ENCODE measurements around the gene AFAP1. TPM values are rescaled to one million over a fixed set of nuclear protein-coding genes. Genes with fewer than 3 reads are reported as not detected.

AFAP1 gene
- polyA plus RNA-seq, 1 experiment = 61.7 TPM

DNA sequence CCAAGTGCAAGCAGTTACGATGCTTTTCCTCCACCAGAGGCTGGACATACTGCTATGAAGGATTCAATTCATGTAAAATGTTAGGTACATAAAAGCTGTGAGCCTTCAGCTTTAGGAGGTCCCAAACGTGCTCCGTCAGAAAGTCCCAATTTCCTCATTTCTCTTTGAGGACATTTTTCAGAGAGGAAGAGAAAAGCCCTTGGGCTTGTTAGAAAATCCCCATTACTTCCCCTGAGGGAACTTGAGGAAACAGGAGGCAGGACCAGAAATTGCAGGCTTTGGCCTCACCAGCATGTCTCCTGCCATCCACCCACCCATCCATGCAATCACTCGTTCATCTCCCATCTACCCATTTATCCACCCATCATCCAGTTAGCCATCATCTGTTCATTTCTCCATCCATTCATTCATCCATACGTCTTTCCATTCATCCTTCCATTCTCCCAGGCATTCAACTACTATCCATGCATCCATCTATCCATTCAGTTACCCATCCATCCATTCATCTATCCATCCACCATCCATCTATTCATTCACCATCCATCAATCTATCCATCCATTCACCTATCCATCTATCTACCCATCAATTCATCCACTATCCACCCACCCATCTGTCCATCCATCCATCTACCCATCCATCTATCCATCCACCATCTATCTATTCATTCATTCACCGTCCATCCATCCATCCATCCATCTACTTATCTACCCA lies 223.5 kb downstream of the AFAP1 start:
- ChIA-PET CTCF (no interaction called here), POLR2A (no interaction called here)
- no peak overlapping the region for H3K27ac ChIP-seq (ENCODE audit: low read depth, low read length)
- H3K4me3 ChIP-seq (ENCODE audit: low read depth, low read length) = no peak overlapping the region
- H3K27me3 ChIP-seq (ENCODE audit: control insufficient read depth, insufficient read depth, low read length) = peaks cover 12% of the 10 kb centered on the region
- TF ChIP-seq, protein P1, sequence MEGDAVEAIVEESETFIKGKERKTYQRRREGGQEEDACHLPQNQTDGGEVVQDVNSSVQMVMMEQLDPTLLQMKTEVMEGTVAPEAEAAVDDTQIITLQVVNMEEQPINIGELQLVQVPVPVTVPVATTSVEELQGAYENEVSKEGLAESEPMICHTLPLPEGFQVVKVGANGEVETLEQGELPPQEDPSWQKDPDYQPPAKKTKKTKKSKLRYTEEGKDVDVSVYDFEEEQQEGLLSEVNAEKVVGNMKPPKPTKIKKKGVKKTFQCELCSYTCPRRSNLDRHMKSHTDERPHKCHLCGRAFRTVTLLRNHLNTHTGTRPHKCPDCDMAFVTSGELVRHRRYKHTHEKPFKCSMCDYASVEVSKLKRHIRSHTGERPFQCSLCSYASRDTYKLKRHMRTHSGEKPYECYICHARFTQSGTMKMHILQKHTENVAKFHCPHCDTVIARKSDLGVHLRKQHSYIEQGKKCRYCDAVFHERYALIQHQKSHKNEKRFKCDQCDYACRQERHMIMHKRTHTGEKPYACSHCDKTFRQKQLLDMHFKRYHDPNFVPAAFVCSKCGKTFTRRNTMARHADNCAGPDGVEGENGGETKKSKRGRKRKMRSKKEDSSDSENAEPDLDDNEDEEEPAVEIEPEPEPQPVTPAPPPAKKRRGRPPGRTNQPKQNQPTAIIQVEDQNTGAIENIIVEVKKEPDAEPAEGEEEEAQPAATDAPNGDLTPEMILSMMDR (IDR thresholded peaks at IDR 0.05; ENCODE audit: low read depth, low read length) = no peak
- H3K9me3 ChIP-seq (ENCODE audit: control insufficient read depth, insufficient read depth, low read length) = peaks cover 12% of the 10 kb centered on the region; the same call in 1 of the 2 replicates
- no peak for DNase-seq (ENCODE audit: low read depth, low spot score)

GRCh38 chr4:7715271-7716009 lies 224.2 kb downstream of the AFAP1 start:
- Histone ChIP-seq H3K27me3 (ENCODE audit: control insufficient read depth, insufficient read depth, low read length) (peaks cover 12% of the 10 kb centered on the region), H3K27ac (ENCODE audit: low read depth, low read length) (no peak overlapping the region), H3K4me3 (ENCODE audit: low read depth, low read length) (no peak overlapping the region), H3K9me3 (ENCODE audit: control insufficient read depth, insufficient read depth, low read length) (peaks cover 12% of the 10 kb centered on the region; the same call in 1 of the 2 replicates)
- TF ChIP-seq, protein P1 (IDR thresholded peaks at IDR 0.05; ENCODE audit: low read depth, low read length) = no peak
- CTCF ChIA-PET = no interaction called here
- POLR2A ChIA-PET = no interaction called here
- DNase-seq (ENCODE audit: low read depth, low spot score) = no peak

DNA sequence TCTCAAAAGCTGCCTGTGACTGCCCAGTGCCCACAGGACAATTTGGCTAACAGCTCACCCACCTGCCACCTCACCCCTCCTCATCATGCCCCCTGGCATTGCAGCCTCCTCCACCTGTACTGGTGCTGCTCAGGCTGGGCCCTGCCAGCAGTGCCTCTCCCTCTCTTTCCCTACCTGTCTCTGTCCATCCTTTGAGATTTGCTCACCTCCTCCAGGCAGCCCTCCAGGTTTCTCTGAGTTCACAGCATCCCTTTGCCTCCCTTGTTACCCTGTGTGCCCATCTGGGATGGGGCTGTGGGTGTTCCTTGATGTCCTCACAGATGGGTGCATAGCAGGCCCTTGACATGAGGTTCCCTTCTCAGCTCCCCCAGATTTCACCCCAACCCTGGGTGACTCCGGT lies 224.9 kb downstream of the AFAP1 start:
- H3K4me3 ChIP-seq (ENCODE audit: low read depth, low read length) = no peak overlapping the region
- CTCF ChIA-PET = no interaction called here
- TF ChIP-seq, protein P1 (IDR thresholded peaks at IDR 0.05; ENCODE audit: low read depth, low read length) = no peak
- peaks cover 12% of the 10 kb centered on the region; the same call in 1 of the 2 replicates for H3K9me3 ChIP-seq (ENCODE audit: control insufficient read depth, insufficient read depth, low read length)
- no peak overlapping the region for H3K27ac ChIP-seq (ENCODE audit: low read depth, low read length)
- DNase-seq (ENCODE audit: low read depth, low spot score) = no peak
- H3K27me3 ChIP-seq (ENCODE audit: control insufficient read depth, insufficient read depth, low read length) = peaks cover 14% of the 10 kb centered on the region
- POLR2A ChIA-PET = no interaction called here

GRCh38 chr4:7714176-7714575 lies 225.5 kb downstream of the AFAP1 start:
- Histone ChIP-seq H3K9me3 (ENCODE audit: control insufficient read depth, insufficient read depth, low read length) (peaks cover 12% of the 10 kb centered on the region; the same call in 1 of the 2 replicates), H3K4me3 (ENCODE audit: low read depth, low read length) (no peak overlapping the region), H3K27ac (ENCODE audit: low read depth, low read length) (no peak overlapping the region), H3K27me3 (ENCODE audit: control insufficient read depth, insufficient read depth, low read length) (peaks cover 17% of the 10 kb centered on the region)
- DNase-seq (ENCODE audit: low read depth, low spot score) = no peak
- ChIA-PET POLR2A (no interaction called here), CTCF (no interaction called here)
- TF ChIP-seq, protein P1 (IDR thresholded peaks at IDR 0.05; ENCODE audit: low read depth, low read length) = no peak

DNA sequence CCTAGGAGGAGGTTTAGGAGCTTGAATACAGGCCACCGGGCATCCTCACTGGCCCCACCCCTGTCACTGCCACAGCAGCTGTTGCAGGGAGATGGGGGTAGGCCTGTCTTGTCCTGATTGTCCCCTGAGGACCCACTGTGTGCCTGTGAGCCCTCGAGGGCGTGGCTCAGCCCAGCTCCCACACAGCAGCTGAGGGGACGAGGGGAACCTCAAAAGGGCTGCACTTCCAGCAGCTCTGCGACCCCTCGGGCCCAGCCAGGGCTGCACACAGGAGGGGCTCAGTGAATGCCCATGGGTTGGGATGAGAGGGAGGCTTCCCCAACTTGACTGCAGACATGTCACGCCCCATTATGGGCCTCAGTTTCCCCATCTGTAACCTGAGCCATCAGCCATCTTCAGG lies 225.9 kb downstream of the AFAP1 start:
- ChIA-PET POLR2A (no interaction called here), CTCF (no interaction called here)

More for the DNA sequence above, 225.9 kb downstream of the AFAP1 start:
- TF ChIP-seq, protein P1 (IDR thresholded peaks at IDR 0.05; ENCODE audit: low read depth, low read length) = no peak
- DNase-seq (ENCODE audit: low read depth, low spot score) = no peak
- Histone ChIP-seq H3K9me3 (ENCODE audit: control insufficient read depth, insufficient read depth, low read length) (peaks cover 12% of the 10 kb centered on the region; the same call in 1 of the 2 replicates), H3K4me3 (ENCODE audit: low read depth, low read length) (no peak overlapping the region), H3K27me3 (ENCODE audit: control insufficient read depth, insufficient read depth, low read length) (peaks cover 17% of the 10 kb centered on the region), H3K27ac (ENCODE audit: low read depth, low read length) (no peak overlapping the region)

Data from AG04450 (cell line).